Measurements from ENCODE around the gene IST1.
"Not testable (repeated sequence)": the region's sequence is repeated elsewhere in the genome, so short reads cannot be mapped to it uniquely, and the experiment has no call there.

The IST1 gene

GRCh38 chr16:71882505-71883167 lies 12.7 kb upstream of the IST1 start:
- peak; percentile 52 for DNase-seq

DNA sequence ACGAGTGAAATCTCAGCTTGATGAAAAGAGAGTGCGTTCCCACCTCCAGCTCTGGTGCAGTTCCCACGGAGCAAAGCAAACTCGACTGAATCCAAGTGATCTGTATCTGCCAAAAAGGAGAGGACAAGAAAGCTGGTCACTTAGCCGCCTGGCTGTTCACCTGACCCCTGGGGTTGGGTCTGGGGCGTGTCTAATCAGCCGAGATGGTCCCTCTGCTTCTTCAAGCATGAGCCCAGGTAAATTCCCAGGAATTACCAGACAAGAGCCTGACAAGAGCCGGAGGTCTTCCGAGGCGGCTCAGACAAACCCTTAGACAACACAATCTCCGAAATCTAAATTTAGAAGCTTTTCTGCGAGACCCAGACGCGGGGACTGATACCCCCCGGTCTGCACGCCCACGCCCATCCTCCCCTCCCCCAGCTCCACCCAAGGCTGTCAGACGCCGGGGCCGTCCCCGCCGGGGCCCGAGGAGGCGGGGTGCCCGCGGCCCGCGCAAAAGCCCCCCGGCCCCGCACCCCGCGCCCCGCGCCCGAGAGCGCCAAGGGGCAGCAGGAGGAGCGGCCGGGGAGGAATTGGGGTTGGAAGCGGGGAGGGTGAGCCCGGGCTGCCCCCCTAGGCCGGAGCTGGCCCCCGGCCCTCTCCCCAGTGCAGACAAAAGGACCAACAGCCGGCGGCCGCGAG lies 12.0 kb upstream of the IST1 start:
- DNase-seq: no peak

DNA sequence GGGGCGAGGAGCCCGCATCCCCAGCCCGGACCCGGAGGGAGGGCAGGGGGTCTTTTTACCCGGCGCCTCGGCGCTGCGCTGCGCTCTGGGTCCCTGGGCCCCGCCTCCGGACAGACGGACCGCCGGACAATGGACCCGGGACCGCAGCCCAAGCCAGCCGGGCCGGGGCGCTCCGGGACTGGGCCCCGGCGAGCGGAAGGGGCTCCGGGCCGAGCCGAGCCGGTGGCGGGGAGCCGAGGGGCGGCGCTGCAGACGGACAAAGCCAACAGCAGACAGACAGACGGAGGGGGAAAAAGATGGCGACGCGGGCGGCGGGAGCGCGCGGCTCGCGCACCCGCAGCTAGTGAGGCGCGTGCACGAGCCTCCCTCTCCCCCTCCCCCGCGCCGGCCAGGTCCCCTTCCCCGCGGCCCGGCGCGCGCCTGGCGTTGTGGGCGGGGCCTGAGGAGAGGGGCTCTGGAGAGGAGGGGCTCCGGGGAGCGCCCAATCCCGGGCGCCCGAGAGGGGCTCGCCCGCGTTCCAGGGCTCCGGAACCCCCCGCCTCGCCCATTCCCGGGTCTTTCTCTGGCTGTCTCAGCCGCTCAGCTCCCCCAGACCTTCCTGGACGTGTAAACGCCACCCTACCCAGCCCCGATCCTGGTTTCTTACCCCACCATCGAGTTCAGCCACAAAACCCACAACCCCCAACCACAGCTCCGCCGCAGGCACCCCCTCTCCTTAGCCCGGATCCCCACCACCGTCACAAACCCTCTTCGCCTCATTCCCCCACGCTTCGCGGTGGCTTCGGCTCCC lies 11.3 kb upstream of the IST1 start, which contains the start of gene ZNF821:
ZNF821 (minus strand) TSS at position 334 of the 790 bp plus-strand sequence. CDS start 4,236 bp downstream, outside the sequence.
- DNase-seq: peak; percentile 30

DNA sequence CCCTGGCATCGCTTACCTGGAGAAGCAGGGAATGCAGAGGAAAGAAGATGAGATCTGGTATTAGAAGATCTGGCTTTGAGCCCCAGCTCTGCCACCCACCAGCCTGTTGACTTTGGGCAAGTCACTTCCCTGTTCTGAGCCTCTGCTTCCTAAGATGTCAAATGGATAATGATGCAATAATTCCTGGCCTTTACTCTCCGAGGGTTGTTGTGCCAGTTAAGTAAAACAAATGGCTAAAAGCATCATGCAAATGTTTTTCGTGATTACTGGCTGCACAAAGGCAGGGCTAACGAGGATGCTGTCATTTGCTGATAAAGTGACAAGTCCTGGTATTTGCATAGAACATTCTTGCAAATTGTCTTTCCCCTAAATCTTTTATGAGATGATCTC lies 10.1 kb upstream of the IST1 start:
- no peak for DNase-seq

DNA sequence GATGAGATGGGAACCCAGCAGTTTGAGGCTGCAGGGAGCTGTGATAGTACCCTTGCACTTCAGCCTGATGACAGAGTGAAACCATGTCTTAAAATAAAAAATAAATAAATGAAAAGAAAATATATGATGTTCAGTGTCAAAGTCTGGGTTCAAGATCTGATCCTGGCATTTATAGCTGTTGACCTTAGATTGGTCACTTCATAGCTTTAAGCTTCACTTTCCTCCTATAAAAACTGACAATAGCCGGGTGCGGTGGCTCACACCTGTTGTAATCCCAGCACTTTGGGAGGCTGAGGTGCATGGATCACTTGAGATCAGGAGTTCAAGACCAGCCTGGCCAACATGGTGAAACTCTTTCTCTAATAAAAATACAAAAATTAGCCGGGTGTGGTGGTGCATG lies 6.2 kb upstream of the IST1 start:
- no peak for DNase-seq

DNA sequence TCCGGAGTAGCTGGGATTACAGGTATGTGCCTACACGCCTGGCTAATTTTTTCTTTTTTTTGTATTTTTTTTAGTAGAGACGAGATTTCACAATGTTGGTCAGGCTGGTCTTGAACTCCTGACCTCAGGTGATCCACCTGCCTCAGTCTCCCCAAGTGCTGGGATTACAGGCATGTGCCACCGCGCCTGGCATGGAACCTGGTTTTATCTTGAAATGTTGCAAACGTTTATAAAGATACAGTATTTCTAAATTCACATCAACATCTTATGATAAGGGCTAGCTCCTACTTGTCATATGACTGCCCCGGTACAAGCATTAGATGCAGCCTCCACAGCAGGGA lies 1.5 kb upstream of the IST1 start:
- no peak for DNase-seq

- DNase-seq: peak; percentile 27
Measured at GRCh38 chr16:71894229-71894920, 956 bp upstream of the IST1 start.

GRCh38 chr16:71895679-71896365 lies 491 bp downstream of the IST1 start:
- DNase-seq: peak; percentile 2

DNA sequence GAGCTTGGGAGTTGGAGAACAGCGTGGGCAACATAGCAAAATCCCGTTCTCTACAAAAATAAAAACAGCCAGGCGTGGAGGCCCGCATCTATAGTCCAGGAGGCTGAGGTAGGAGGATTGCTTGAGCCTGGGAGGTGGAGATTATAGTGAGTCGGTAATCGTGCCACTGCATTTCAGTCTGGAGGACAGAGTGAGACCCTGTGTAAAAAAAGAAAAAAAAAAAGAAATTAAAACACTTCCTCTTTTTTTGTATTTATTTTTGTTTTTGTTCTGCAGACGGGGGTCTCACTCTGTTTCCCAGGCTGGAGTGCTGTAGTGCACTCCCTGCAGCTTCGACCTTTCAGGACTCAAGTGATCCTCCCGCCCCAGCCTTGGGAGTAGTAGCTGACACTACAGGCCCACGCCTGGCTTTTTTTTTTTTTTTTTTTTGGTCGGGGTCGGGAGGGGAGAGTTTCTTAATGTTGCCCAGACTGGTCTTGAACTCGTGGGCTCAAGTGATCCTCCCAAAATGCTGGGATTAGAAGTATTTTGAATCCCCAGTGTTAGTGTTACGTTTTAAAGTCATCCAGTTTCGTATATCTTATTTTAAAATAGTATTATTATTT lies 1.5 kb downstream of the IST1 start:
- no peak for DNase-seq

DNA sequence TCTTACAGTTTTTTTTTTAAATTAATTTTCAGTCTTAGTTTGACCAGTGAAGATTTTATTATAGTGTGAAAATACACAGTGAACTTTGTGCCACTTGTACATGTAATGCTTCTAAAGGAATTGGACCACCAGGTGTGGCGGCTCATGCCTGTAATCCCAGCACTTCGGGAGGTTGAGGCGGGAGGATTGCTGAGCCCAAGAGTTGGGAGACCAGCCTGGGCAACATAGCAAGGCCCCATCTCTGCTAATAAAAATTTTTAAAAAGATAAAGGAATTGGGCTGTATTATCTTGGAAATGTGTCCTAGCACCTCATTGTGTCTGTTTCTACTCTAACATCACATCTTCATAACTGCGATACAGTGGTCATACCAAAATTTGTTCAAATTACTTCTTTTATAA lies 3.8 kb downstream of the IST1 start:
- no peak for DNase-seq

DNA sequence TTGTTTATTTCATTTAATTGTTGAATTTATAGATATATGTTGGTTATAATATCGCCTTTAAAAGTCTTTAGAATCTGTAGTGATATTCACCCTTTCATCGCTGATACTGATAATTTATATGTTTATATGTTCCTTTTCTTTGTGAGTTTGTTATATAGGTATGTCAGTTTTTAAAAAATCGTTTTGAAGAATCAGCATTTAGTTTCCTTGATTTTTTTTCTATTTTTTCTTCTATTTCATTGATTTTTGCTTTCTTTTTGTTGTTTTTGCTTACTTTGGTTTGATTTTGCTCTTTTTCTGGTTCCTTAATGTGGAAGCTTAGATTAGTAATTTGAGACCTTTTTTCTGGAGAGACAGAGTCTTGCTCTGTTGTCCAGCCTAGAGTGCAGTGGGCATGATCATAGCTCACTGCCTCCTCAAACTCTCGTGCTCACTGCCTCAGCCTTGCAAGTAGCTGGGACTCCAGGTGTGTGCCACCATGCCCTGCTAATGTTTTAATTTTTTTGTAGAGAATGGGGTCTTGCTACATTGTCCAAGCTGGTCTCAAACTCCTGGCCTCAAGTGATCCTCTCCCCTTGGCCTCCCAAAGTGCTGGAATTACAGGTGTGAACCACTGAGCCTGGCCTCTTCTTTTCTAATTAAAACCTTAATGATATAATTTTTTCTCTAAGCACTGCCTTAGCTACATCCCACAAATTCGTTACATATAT lies 7.5 kb downstream of the IST1 start:
- DNase-seq: no peak

DNA sequence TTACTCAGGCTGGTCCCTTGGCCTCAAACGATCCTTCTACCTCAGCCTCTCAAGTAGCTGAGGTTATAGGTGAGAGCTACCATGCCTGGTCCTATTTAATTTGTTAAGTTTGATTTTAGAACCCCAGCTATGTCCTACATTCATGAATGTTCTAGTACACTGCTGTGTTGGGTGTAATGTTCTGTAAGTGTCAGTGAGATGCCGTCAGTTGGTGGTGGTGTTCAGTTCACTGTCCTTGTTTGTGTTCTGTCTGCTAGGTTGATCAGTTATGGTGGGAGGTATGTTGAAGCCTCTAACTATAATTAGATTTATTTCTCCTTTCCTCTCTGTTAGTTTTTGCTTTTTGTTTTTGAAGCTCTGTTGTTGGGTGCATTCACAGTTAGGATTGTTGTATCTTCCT lies 8.3 kb downstream of the IST1 start:
- no peak for DNase-seq

DNA sequence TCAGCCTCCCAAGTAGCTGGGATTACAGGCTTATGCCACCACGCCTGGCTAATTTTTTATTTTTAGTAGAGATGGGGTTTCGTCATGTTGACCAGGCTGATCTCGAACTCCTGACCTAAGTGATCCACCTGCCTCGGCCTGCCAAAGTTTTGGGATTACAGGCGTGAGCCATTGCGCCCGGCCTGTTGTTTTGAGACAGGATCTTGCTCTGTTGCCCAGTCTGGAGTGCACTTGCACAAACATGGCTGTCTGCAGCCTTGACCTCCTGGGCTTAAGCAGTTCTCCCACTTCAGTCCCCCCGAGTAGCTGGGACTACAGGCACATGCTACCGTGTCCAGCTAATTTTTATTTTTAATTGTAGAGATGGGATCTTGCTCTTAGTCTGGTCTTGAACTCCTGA lies 8.9 kb downstream of the IST1 start:
- DNase-seq: no peak

- not testable (repeated sequence) for DNase-seq
Measured at GRCh38 chr16:71905765-71906164, 10.4 kb downstream of the IST1 start.

GRCh38 chr16:71911121-71911520 lies 15.8 kb downstream of the IST1 start:
- DNase-seq: no peak

DNA sequence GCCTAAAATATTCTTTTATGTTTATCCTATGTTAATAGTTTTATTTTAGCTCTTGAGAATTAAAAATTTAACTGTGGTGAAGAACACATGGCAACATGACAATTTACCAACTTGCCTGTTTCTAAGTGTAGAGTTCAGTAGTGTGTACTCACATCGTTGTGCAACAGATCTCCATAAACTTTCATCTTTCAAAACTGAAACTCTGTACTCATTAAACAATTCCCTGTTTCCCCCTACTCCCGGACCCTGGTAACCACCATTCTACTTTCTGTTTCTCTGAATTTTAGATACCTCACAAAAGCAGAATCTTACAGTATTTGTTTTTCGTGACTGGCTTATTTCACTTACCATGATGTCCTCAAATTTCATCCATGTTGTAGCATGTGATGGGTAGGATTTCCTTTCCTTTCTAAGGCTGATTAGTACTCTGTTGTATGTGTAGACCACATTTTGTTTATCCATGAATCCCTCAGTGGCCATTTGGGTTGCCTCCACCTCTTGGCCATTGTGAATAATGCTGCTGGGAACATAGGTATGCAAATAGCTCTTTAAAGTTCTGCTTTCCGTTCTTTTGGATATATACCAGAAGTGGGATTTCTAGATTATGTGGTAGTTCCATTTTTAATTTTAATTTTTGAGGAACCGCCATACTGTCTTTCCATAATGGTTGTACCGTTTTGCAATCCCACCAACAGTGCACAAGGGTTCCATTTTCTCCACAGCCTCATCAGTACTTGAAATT lies 17.4 kb downstream of the IST1 start:
- no peak for DNase-seq

- no peak for DNase-seq
Measured at GRCh38 chr16:71914802-71915201, 19.5 kb downstream of the IST1 start.

GRCh38 chr16:71915350-71915749 lies 20.0 kb downstream of the IST1 start:
- no peak for DNase-seq

DNA sequence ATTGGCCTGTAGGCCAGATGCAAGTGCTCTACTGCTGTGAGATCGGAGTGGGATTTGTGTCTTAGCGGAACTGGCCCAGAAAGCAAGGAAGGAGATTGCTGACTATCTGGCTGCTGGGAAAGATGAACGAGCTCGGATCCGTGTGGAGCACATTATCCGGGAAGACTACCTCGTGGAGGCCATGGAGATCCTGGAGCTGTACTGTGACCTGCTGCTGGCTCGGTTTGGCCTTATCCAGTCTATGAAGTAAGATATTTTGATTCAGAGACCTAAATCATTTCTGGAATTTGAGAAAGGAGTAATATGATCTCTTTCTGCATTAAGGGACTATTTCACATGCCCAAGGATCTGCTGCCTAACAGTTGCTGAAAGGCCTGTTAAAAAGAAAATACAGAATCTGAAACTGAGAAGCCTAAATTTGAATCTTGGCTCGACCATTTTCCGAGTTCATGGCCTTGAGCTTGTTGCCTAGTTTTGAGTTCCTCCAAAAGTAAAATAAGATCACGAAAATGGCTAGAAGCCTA lies 21.1 kb downstream of the IST1 start:
- DNase-seq: no peak

DNA sequence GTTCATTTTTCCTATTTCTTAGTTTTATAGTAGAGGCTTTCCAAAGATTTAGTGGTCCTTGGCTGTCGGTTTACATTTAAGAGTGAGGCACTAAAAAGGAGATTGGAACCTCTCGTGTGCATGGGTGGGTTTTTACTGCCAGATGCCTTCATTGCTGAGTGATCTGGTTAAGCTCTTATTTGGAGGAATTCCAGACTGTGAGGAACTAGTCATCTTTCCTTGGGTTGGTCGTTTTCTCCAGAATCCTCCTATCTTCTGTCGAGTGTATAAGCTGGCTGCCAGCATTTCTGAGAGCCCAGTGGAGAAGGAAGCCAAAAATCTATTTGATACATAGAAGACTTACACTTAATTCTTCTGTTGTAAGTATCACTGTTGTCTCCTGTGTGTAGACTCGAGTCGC lies 22.6 kb downstream of the IST1 start:
- DNase-seq: no peak

DNA sequence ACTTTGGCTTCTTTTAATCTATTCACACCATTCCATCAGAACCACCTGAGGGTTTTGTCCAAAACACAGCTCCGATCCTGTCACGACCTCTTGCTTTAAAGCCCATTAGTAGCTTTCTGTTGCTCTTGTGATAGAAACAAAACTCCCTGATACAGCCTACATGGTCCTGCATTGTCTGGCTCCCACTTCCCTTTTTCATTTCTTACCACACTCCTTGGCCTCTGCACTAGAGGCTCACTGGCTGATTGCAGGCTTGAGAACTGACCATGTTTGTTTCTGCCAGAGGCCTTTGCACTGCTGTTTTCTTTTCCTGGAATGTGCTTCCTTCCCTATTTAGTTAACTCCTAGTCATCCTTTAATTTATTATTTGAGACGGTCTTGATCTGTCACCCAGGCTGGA lies 23.7 kb downstream of the IST1 start:
- no peak for DNase-seq

All from DMS79 treated with DMSO at 0.1 percent for 48 hours (cell line).